HepG2 (cell line): Measurements from ENCODE around the gene NFE2.

ENCODE experiments used
- CTCF ChIP-seq: sonication (generic); formaldehyde crosslinking; IDR thresholded peaks from 2 replicates; pipeline ENCODE4 v1.5.0; 2020; ENCODE audit warnings: mild to moderate bottlenecking, missing genetic modification reagents, moderate library complexity
- FIP1L1 ChIP-seq: fragments of 200-400 bp; formaldehyde crosslinking; IDR thresholded peaks from 2 replicates; pipeline ENCODE4 v1.6.1; 2018; ENCODE audit warnings: low read depth, mild to moderate bottlenecking, low read length, moderate library complexity, borderline replicate concordance; ENCODE audit not compliant: insufficient read depth
- FOXJ3 ChIP-seq: sonication (generic); formaldehyde crosslinking; IDR thresholded peaks from 2 replicates; pipeline ENCODE4 v1.4.0; 2020; ENCODE audit warnings: missing genetic modification reagents, mild to moderate bottlenecking, borderline replicate concordance
- FOXK2 ChIP-seq: fragments of 450-650 bp; IDR thresholded peaks from 2 replicates; pipeline ENCODE4 v1.6.1; 2016
- HMG20B ChIP-seq: conservative IDR thresholded peaks from 2 replicates; pipeline ENCODE4 v1.6.1; 2016; ENCODE audit warnings: missing genetic modification reagents, missing compliant biosample characterization
- TBP ChIP-seq: sonication (generic); formaldehyde crosslinking; IDR thresholded peaks from 2 replicates; pipeline ENCODE4 v1.5.0; 2020; ENCODE audit warnings: missing genetic modification reagents

GRCh38 chr12:54337280-54337842, 36.5 kb upstream of the NFE2 start:
- TF ChIP-seq FOXK2, result no peak
- TF ChIP-seq HMG20B, result no peak
- no peak for TF ChIP-seq TBP (CRISPR knock-in tag)
- no peak for TF ChIP-seq CTCF
- no peak for TF ChIP-seq FOXJ3
- no peak for TF ChIP-seq FIP1L1
